Measurements from ENCODE around the gene GHRHR. TPM values are rescaled to one million over a fixed set of nuclear protein-coding genes. Genes with fewer than 3 reads are reported as not detected.

The GHRHR gene
- total RNA-seq, 1 experiment from 2014 or later: not detected

DNA sequence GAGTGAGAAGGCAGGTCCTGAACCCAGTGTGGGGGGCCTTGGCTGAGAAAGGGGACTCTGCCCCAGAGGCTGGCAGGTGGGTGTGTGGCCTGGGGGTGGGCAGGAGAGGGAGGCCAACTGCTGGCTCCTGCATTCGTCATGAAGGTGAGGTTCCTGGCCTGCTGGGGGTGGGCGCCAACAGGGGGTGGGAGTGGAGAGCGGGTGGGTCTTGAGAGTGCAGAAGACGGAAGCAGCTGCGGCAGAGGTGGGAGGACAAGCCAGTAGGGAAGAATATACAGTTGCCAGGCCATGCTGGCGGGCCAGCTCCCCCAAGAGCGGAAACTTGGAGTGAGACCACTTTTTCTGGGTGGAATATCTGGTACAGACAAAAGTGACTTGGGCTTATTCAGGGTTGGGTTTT, 23.4 kb downstream of the GHRHR start:
- Histone ChIP-seq H3K9me3 (ENCODE audit: insufficient read depth, low read depth) (no peaks in the 10 kb centered on the region), H3K4me1 (replicated peaks; ENCODE audit: insufficient read depth) (peaks cover 12% of the 10 kb centered on the region), H3K9me2 (ENCODE audit: insufficient read depth) (no peaks in the 10 kb centered on the region), H3F3A (ENCODE audit: insufficient read depth, low read depth) (no peaks in the 10 kb centered on the region), H3K36me3 (ENCODE audit: low read depth) (no peaks in the 10 kb centered on the region), H3K4me3 (no peak overlapping the region), H3K4me2 (no peak overlapping the region), H3K27ac (no peak overlapping the region), H3K27me3 (ENCODE audit: insufficient read depth, low read depth) (0 out of 2 replicates have a peak, but pooled peaks cover 4% of the 10 kb centered on the region), H3K79me2 (ENCODE audit: low read depth) (no peaks in the 10 kb centered on the region), H4K20me1 (ENCODE audit: insufficient read depth) (no peaks in the 10 kb centered on the region), H2AFZ (no peak overlapping the region)
- DNase-seq: no peak
- intact Hi-C loops (cut with micrococcal nuclease; ENCODE audit: unreplicated experiment): no loop called here
- ChIA-PET POLR2A (ENCODE audit: unreplicated experiment) (no interaction called here), CTCF (no interaction called here)
- no peak for TF ChIP-seq CTCF (conservative IDR thresholded peaks at IDR 0.05)
- TF ChIP-seq EZH2 (IDR thresholded peaks at IDR 0.05; ENCODE audit: low read depth): no peak
- BruUV-seq (replicated peaks): no TSS peak

- CTCF ChIA-PET: no interaction called here
- Histone ChIP-seq H4K20me1 (ENCODE audit: insufficient read depth) (no peaks in the 10 kb centered on the region), H3K9me2 (ENCODE audit: insufficient read depth) (no peaks in the 10 kb centered on the region), H3K79me2 (ENCODE audit: low read depth) (no peaks in the 10 kb centered on the region), H3F3A (ENCODE audit: insufficient read depth, low read depth) (no peaks in the 10 kb centered on the region), H3K9me3 (ENCODE audit: insufficient read depth, low read depth) (no peaks in the 10 kb centered on the region), H3K4me1 (replicated peaks; ENCODE audit: insufficient read depth) (peaks cover 12% of the 10 kb centered on the region), H3K27ac (no peak overlapping the region), H3K4me2 (peak overlapping the region; percentile 47), H3K4me3 (no peak overlapping the region), H2AFZ (no peak overlapping the region), H3K27me3 (ENCODE audit: insufficient read depth, low read depth) (0 out of 2 replicates have a peak, but pooled peaks cover 4% of the 10 kb centered on the region), H3K36me3 (ENCODE audit: low read depth) (no peaks in the 10 kb centered on the region)
- BruUV-seq (replicated peaks): no TSS peak
- intact Hi-C loops (cut with micrococcal nuclease; ENCODE audit: unreplicated experiment): no loop called here
- POLR2A ChIA-PET (ENCODE audit: unreplicated experiment): no interaction called here
- TF ChIP-seq CTCF (conservative IDR thresholded peaks at IDR 0.05) (no peak), EZH2 (IDR thresholded peaks at IDR 0.05; ENCODE audit: low read depth) (no peak)
- DNase-seq: no peak
Measured at GRCh38 chr7:30987936-30988335, 24.2 kb downstream of the GHRHR start.

DNA sequence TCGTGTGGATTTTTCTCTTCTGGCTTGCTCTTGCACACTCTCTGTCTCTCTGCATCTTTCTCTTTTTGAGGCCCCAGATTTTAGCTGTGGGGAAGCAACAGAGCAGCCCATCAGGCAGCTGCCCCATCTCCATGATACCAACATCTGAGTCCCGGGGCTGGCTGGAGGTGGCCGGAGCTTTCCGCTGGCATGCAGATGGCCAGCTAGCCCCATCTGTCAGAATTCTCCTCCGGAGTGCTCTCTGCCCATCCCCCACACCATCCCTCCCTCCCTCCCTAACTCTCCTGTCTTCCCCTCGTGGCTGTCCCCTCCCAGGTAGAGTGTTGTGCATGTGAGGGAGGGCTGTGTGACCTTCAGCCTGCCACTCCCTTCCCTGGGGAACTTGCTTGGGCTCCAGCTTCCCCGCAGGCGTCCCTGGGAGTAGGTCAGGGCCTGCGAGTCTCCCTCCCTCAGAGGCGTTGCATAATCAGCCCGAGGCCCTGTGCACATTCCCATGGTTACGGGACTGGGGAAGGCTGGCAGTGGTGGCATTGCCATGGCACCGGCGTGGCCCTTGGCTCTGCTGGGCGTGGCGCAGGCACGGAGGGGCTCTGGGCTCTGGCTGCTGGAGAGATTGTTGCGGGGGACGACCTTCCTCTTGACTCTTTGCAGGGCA, 24.7 kb downstream of the GHRHR start:
- Histone ChIP-seq H3K27ac (no peak overlapping the region), H2AFZ (no peak overlapping the region), H3K79me2 (ENCODE audit: low read depth) (no peaks in the 10 kb centered on the region), H4K20me1 (ENCODE audit: insufficient read depth) (no peaks in the 10 kb centered on the region), H3K9me3 (ENCODE audit: insufficient read depth, low read depth) (no peaks in the 10 kb centered on the region), H3K9me2 (ENCODE audit: insufficient read depth) (no peaks in the 10 kb centered on the region), H3K4me2 (peak overlapping the region; percentile 47), H3K4me3 (no peak overlapping the region), H3K36me3 (ENCODE audit: low read depth) (no peaks in the 10 kb centered on the region), H3K4me1 (replicated peaks; ENCODE audit: insufficient read depth) (peaks cover 12% of the 10 kb centered on the region), H3K27me3 (ENCODE audit: insufficient read depth, low read depth) (0 out of 2 replicates have a peak, but pooled peaks cover 4% of the 10 kb centered on the region), H3F3A (ENCODE audit: insufficient read depth, low read depth) (no peaks in the 10 kb centered on the region)
- intact Hi-C loops (cut with micrococcal nuclease; ENCODE audit: unreplicated experiment): no loop called here
- POLR2A ChIA-PET (ENCODE audit: unreplicated experiment): no interaction called here
- DNase-seq: peak; percentile 81 to 82
- CTCF ChIA-PET: no interaction called here
- TF ChIP-seq CTCF (conservative IDR thresholded peaks at IDR 0.05) (no peak), EZH2 (IDR thresholded peaks at IDR 0.05; ENCODE audit: low read depth) (no peak)
- no TSS peak for BruUV-seq (replicated peaks)

Measured in PC-9 (cell line).